Endodermal cell (in vitro differentiated cells): ENCODE results near the gene AFF2. TPM values are rescaled to one million over a fixed set of nuclear protein-coding genes. Genes with fewer than 3 reads are reported as not detected.

ENCODE experiments used
- DNase-seq: peaks from one replicate; pipeline ENCODE4 v3.0.0-alpha.2; 2017
- H3K27ac ChIP-seq: 2 replicates; pipeline ENCODE4 v1.5.1; 2013; ENCODE audit warnings: mild to moderate bottlenecking, low read depth, low read length, moderate library complexity
- H3K27me3 ChIP-seq: 2 replicates; pipeline ENCODE4 v1.6.1; 2013; ENCODE audit warnings: mild to moderate bottlenecking, low read length, moderate library complexity; ENCODE audit not compliant: insufficient read depth, control insufficient read depth, poor library complexity, severe bottlenecking
- H3K36me3 ChIP-seq: 2 replicates; pipeline ENCODE4 v1.7.0; 2013; ENCODE audit warnings: mild to moderate bottlenecking, low read length, moderate library complexity; ENCODE audit not compliant: control insufficient read depth, insufficient read depth
- H3K4me1 ChIP-seq: one replicate; pipeline ENCODE4 v1.7.0; 2013; ENCODE audit warnings: low read length; ENCODE audit not compliant: control insufficient read depth, insufficient read depth
- H3K4me3 ChIP-seq: 2 replicates; pipeline ENCODE4 v1.5.1; 2013; ENCODE audit warnings: mild to moderate bottlenecking, low read length, moderate library complexity
- H3K9ac ChIP-seq: 2 replicates; pipeline ENCODE4 v1.6.1; 2013; ENCODE audit warnings: mild to moderate bottlenecking, low read length, moderate library complexity; ENCODE audit not compliant: poor library complexity, severe bottlenecking; ENCODE audit errors: extremely low read depth
- H3K9me3 ChIP-seq: 2 replicates; pipeline ENCODE4 v1.6.1; 2013; ENCODE audit warnings: mild to moderate bottlenecking, low read length, moderate library complexity; ENCODE audit not compliant: control insufficient read depth
- H3K27ac Mint-ChIP-seq: 2 replicates; pipeline ENCODE4 v1.8.0; 2020; ENCODE audit warnings: mixed read lengths
- H3K27me3 Mint-ChIP-seq: 2 replicates; pipeline ENCODE4 v1.8.0; 2021; ENCODE audit warnings: mild to moderate bottlenecking, mixed read lengths; ENCODE audit not compliant: insufficient read depth
- H3K36me3 Mint-ChIP-seq: 2 replicates; pipeline ENCODE4 v1.8.0; 2020; ENCODE audit warnings: low read depth, mixed read lengths
- H3K4me1 Mint-ChIP-seq: 2 replicates; pipeline ENCODE4 v1.8.0; 2020; ENCODE audit warnings: mixed read lengths
- H3K4me3 Mint-ChIP-seq: 2 replicates; pipeline ENCODE4 v1.8.0; 2020; ENCODE audit warnings: mild to moderate bottlenecking, moderate library complexity, mixed read lengths
- H3K9me3 Mint-ChIP-seq: 2 replicates; pipeline ENCODE4 v1.8.0; 2020; ENCODE audit warnings: mild to moderate bottlenecking, mixed read lengths
- WGBS, 2 experiments: methylation state at CpG; one replicate each; pipeline versions ENCODE4 v1.1.5 to v1.1.7; 2013; ENCODE audit warnings: missing lambda C conversion rate in 2 of 2, mixed read lengths in 1 of 2; ENCODE audit not compliant: insufficient coverage in 1 of 2, insufficient read length in 1 of 2; 5-methylcytosine and 5-hydroxymethylcytosine counted together
- total RNA-seq, 2 donors: library from RNA; stranded (reverse); fragmentation: NEBNext Ultra II Directional in 1 of 2; extraction: Animal tissue kit (Norgen Biotek cat#: 25700) in 1 of 2; gene quantifications; 2 replicates in 1 of 2; 3 replicates in 1 of 2; pipeline ENCODE4 v1.2.1, GENCODE V29; 2021
- TF ChIP-seq, protein P1 (sequence below): fragments of 200-600 bp; sonication (generic); conservative IDR thresholded peaks from 2 replicates; pipeline ENCODE4 v1.5.0; 2021; ENCODE audit warnings: antibody characterized with exemption, mild to moderate bottlenecking

AFF2 gene
- total RNA-seq, 2 donors from 2014 or later, result 3.7 to 5.6 TPM

DNA sequence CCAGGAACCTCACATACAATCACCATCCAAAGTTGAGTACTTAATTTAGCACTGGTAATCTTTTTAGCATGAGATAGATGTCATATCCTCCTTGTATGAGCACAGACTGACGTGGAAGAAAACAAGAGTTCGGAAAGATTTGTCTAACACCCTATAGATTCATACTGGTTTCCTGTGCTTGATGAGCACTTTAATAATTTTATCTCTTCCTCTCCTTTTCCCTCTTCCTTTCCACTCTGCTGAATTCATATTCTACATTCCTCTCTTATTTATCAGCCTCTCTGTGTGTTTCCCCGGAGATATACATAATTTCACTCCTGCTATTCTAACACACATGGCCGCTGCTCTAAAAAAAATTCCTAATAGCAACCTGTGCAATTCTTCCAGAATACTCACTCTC, 273.9 kb downstream of the AFF2 start:
- Mint-ChIP-seq H3K4me1 (no peaks in the 10 kb centered on the region), H3K27me3 (no peaks in the 10 kb centered on the region), H3K4me3 (no peak overlapping the region), H3K27ac (no peak overlapping the region), H3K9me3 (peaks cover 56% of the 10 kb centered on the region), H3K36me3 (no peaks in the 10 kb centered on the region)
- no peak for DNase-seq
- no peaks in the 10 kb centered on the region for H3K9me3 ChIP-seq
- no peaks in the 10 kb centered on the region for H3K27me3 ChIP-seq
- TF ChIP-seq, protein P1, sequence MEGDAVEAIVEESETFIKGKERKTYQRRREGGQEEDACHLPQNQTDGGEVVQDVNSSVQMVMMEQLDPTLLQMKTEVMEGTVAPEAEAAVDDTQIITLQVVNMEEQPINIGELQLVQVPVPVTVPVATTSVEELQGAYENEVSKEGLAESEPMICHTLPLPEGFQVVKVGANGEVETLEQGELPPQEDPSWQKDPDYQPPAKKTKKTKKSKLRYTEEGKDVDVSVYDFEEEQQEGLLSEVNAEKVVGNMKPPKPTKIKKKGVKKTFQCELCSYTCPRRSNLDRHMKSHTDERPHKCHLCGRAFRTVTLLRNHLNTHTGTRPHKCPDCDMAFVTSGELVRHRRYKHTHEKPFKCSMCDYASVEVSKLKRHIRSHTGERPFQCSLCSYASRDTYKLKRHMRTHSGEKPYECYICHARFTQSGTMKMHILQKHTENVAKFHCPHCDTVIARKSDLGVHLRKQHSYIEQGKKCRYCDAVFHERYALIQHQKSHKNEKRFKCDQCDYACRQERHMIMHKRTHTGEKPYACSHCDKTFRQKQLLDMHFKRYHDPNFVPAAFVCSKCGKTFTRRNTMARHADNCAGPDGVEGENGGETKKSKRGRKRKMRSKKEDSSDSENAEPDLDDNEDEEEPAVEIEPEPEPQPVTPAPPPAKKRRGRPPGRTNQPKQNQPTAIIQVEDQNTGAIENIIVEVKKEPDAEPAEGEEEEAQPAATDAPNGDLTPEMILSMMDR, result no peak
- no peak overlapping the region for H3K9ac ChIP-seq
- H3K4me1 ChIP-seq, result no peaks in the 10 kb centered on the region
- no peaks in the 10 kb centered on the region for H3K36me3 ChIP-seq
- H3K27ac ChIP-seq, result no peak overlapping the region
- WGBS, 2 experiments, result 94% methylated on average over 4 of the region's 4 CpGs; no CpG with 5 or more reads in 1 of the 2 experiments
- no peak overlapping the region for H3K4me3 ChIP-seq

DNA sequence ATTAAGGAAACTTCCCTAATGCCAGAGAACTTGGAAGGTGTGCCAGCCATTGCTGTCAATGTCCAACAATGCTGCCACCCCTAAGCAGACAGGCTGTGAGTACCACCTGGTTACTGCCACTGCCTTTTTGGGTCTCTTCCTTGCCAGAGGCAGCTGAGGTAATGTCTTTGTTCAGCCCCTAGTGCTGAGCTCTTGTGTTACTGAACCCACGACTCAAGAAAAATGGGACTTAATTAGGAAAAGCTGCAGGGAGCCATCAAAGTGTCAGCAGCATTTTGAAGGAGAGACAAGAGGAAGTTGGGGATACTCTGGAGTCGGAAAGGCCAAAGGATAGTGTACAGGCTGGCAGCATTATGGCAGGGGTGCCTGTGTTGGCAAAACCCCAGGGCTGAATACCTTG, 283.7 kb downstream of the AFF2 start:
- H3K4me1 Mint-ChIP-seq, result peaks cover 1% of the 10 kb centered on the region
- no peaks in the 10 kb centered on the region for H3K36me3 ChIP-seq
- peaks cover 30% of the 10 kb centered on the region for H3K9me3 Mint-ChIP-seq
- H3K9ac ChIP-seq, result no peak overlapping the region
- TF ChIP-seq, protein P1, result no peak
- no peak for DNase-seq
- no peaks in the 10 kb centered on the region for H3K27me3 Mint-ChIP-seq
- H3K4me3 Mint-ChIP-seq, result no peak overlapping the region
- no peak overlapping the region for H3K27ac ChIP-seq
- H3K4me3 ChIP-seq, result no peak overlapping the region
- 60 to 61% methylated on average over 1 to 2 of the region's 2 CpGs for WGBS, 2 experiments
- H3K9me3 ChIP-seq, result no peaks in the 10 kb centered on the region
- H3K4me1 ChIP-seq, result no peaks in the 10 kb centered on the region
- no peaks in the 10 kb centered on the region for H3K36me3 Mint-ChIP-seq
- H3K27me3 ChIP-seq, result no peaks in the 10 kb centered on the region
- no peak overlapping the region for H3K27ac Mint-ChIP-seq

DNA sequence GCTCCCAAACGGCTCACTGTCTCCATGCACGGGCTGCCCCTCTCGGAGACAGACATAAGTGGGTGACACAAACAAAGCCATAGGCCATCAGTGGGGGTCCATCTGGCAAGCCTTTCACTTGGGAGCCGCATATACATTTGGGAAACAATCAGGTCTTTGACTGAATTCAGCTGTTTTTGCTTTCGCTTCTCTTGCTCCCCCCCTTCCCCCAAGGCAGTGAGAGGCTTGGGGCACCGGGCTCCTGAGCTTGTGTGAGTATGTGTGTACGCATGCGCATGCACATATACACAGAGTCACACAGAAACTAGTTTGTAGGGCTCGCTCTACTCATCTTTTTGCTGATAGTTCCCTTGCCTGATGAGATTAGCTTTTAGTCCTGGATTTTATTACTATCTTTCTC, 284.4 kb downstream of the AFF2 start:
- Histone ChIP-seq H3K4me3 (no peak overlapping the region), H3K27ac (no peak overlapping the region), H3K4me1 (no peaks in the 10 kb centered on the region), H3K27me3 (no peaks in the 10 kb centered on the region), H3K9me3 (no peaks in the 10 kb centered on the region), H3K36me3 (no peaks in the 10 kb centered on the region), H3K9ac (no peak overlapping the region)
- peaks cover 23% of the 10 kb centered on the region for H3K9me3 Mint-ChIP-seq
- H3K4me3 Mint-ChIP-seq, result no peak overlapping the region
- 65 to 82% methylated on average over 2 to 8 of the region's 9 CpGs for WGBS, 2 experiments
- no peaks in the 10 kb centered on the region for H3K36me3 Mint-ChIP-seq
- peak; percentile 47 for DNase-seq
- H3K27me3 Mint-ChIP-seq, result no peaks in the 10 kb centered on the region
- TF ChIP-seq, protein P1, result no peak
- peaks cover 1% of the 10 kb centered on the region for H3K4me1 Mint-ChIP-seq
- no peak overlapping the region for H3K27ac Mint-ChIP-seq
